Mucosa of gallbladder (tissue), 1 donor: ENCODE data around the gene ANO2. TPM values are rescaled to one million over a fixed set of nuclear protein-coding genes. Genes with fewer than 3 reads are reported as not detected.
"Not testable (repeated sequence)": the region's sequence is repeated elsewhere in the genome, so short reads cannot be mapped to it uniquely, and the experiment has no call there.

Experiments
- DNase-seq: peaks from one replicate; pipeline ENCODE4 v3.0.0-alpha.2; 2020; ENCODE audit warnings: low spot score
- total RNA-seq: library from RNA; stranded (reverse); gene quantifications from one replicate; pipeline ENCODE4 v1.2.1, GENCODE V29; 2021
- donor health status: DM: no; HTN: no; CAD: no.

Gene ANO2
- total RNA-seq, 1 donor from 2014 or later, result 2.5 TPM

- DNase-seq, result not testable (repeated sequence)
Measured at GRCh38 chr12:5818877-5819276, 126.2 kb downstream of the ANO2 start.

DNA sequence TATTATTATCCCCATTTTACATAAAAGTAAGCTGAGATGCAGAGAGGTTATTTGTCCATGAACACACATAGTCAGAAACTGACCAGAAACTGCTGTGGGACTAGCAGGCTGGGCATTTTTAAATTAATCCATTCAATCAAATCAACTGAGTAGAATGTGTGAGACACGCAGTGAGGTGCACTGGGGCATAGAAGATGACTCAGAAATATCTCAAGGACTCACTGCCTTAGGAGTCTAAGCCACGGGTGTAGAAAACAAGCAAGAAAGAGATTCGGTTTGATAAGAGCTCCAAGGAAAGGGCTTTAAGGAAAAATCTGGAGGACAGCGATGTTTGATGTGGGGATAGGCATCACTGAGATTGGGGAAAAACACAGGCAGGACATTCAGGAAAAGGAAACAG is 127.8 kb downstream of the ANO2 start:
- DNase-seq, result no peak

DNA sequence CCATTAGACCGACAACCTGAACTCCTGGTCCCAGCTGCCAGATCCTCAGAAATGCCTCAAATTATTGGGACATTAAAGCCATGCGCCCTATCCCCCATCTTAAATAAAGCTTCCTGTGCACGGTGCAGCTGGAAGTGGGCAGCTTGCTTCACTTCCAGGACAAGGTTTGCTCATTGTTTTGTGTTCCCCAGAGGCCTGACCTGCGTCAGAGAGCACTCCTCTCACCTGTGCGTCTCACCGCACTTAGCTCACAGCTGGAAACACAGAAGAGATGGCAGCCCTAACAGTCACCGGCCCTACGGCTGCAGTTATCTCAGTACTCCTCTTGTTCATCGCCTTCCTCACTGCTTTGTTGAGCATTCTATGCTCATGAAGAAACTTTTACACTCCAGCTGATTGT is 135.5 kb downstream of the ANO2 start:
- DNase-seq, result no peak

GRCh38 chr12:5808981-5809380 is 136.1 kb downstream of the ANO2 start:
- no peak for DNase-seq

DNA sequence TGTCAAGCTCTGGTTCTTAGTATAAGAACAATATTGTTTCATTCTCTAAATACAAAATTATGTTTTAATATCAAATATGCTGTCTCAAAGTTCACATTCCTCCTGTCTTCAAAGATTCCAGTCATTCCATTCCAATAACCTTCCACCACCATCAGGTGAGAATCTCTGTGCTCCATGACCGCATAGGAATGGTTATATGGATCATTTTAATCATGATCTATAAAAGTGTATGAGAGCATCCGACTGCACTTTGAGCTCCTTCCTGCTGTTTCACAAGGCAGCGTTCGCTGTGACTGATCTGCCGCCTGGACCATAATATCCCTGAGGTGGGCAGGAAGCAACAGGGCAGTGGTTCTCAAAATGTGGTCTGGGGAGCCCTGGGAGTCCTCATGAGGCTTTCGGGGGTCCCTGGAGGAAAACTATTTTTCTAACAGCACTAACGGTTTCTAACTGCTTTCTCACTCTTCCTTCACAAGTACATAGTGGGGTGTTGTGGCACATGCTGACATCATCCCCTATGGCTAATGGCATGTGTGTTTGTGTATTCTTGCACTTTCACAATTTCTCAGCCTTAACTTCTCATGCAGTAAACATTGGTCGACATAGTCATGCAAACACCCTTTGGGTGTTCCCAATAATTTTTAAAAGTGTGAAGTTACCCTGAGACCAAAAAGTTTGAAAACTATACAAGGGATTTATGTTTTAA is 137.4 kb downstream of the ANO2 start:
- no peak for DNase-seq

DNA sequence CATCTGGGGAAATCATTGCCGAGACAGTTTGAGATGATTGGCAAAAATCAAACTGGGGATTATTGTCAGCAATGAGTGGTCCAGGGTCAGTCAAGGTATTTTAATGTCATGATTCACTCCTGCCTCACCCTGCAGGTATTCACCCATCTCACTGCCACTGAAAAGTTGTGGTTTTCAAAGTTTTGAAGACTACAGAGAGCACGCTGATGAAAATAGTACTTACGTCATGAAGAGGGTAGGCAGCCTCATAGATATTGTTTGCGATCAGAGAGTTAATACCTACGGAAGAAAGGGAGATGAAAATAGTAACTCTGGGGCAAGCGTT is 138.0 kb downstream of the ANO2 start:
- no peak for DNase-seq

- DNase-seq, result no peak
Measured at GRCh38 chr12:5806371-5807089, 138.5 kb downstream of the ANO2 start.

GRCh38 chr12:5803532-5803931 is 141.5 kb downstream of the ANO2 start:
- no peak for DNase-seq

DNA sequence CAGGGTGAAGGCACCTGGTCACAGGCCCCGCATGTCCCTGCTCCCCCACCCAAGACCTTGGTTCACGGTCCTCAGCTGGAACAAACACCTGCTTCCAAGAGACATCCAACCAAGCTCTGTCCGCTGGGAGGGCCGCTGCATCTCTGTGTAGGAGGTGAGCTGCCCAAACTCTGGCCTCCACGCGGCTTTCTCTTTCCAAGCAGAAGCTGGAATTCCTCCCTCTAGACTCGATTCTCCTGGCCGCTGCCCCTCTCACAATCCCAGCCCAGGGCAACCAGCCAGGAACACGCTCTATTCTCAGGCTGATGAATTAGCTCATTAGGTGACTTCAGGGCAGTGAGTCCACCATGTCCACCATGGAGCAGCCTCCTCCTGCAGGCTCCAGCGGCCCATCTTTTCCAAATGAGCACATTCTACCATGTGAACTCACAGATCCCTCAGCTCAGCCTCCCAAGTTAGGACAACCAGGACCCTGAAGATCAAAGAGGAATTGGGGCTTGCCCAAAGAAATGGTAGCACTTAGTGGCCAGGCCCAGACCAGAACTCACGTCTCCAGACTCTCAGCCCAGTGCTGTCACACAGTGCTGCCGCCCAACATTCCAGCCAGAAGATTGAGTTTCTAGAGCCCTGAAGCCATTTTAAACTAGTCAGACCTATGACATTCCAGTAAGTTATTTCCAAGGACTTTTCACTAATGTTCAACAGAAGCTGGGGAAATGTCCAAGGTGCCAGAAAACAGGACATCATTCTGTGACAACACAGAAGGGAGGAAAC is 146.6 kb downstream of the ANO2 start:
- DNase-seq, result no peak

GRCh38 chr12:5797661-5798060 is 147.4 kb downstream of the ANO2 start:
- no peak for DNase-seq

DNA sequence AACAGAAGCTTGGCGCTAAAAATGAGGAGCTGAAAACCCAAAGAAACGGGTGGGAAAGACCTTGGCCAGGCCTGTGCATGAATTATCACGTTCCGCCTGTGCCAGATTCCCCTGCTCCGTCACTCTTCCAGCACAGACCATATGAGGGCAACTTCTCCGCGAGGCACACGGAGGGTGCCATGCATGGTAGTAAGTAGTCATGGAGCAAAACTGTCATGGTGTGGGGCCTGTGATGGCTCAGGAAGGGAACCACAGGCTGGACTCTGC is 148.2 kb downstream of the ANO2 start:
- DNase-seq, result no peak

- DNase-seq, result peak; percentile 23
Measured at GRCh38 chr12:5796171-5796958, 148.7 kb downstream of the ANO2 start.

- DNase-seq, result no peak
Measured at GRCh38 chr12:5794156-5794555, 150.9 kb downstream of the ANO2 start.

DNA sequence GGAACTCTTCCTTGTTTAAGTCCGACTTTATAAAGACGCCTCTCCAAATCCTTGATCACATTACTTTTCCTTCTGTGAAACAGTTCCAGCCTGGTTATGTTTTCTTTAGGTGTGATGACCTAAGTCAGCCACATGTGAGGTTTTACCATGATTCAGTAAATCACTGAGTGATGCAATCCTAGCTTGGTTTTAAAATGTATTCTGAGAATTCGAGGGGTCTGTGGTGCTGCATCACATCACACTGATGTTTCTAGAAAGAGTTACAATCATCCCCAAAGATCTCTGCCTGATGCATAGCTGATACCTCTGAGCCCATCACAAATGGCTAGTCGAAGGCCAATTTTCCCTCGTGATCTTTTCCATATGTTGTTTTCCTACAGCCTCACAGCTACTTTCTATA is 152.7 kb downstream of the ANO2 start:
- DNase-seq, result no peak

- DNase-seq, result no peak
Measured at GRCh38 chr12:5789469-5789968, 155.5 kb downstream of the ANO2 start.

DNA sequence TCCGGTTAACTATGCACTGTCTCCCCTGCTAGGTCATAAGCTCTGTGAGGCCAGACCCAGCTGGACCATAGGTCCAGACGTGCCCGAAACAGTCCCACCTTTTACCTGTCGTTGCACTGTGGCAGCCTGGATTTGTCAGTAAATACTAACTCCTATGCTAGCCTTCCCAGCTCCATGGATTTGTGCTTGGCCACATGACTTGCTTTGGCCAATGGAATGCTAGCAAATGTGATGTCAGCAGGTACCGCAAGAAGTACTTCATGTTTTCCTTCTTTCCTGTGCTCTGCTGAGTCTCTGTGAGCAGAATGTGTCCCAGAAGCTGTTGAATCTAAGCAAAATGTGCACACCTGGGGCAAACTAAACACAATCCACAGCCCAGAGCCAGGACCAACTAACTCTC is 157.2 kb downstream of the ANO2 start:
- DNase-seq, result no peak

GRCh38 chr12:5785601-5786000 is 159.5 kb downstream of the ANO2 start:
- no peak for DNase-seq

DNA sequence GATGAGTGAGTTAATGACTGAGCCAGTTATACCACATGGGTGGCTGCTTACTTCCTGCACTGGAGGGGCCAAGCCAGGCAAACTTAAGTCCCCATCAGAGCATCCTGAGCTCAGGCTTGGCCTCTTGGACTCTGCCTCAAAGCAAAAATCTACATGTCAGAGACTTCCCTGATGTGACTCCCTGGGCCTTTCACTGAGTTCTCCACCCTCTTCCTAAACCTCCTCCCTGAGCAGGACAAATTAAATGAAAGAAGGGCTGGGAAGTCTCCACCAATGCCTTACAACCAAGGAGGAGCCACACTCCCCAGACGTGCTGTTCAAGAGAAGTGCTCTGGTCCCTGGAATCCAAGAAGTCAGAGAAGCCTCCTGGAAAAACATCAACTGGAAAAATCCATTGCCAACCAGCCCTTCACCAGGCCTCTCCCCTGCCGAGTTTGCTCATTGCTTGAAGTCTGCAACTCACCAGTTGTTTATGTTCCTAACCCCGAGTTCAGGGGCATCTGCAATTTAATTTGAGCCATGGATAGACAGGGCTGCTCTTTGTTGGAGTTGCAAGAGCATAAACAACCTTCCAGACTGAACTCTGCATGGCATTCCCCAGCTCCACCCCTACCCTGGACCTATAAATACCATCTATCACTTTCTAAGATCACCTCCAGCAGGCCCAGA is 160.5 kb downstream of the ANO2 start:
- no peak for DNase-seq

DNA sequence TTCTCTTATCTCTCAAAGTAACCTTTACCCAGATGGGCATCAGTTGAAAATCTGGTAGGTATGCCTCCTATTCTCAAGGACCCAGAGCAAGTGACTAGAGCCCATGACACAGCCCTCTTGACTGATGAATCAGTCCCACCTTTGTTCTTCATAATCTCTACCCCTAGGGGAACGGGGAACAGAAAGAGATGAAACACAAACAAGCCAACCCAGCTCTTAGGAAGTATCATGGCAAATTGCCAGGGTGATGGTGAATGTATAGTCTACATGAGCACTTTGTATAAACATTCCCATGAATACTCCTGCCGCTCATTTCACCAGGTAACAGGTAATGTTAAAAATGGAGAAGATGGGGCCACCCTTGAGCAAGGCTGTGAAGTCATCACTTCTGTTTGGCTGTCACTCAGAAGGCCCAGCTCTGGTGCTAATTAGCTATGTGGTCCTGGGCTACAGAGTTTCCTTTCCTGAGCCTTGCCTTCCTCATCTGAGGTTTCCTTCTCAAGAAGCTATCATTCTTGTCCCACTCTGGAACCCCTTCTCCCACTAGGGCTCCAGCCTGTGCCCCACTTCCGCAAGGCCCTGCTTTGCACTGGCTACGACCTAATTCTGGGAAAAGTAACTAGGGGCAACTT is 161.7 kb downstream of the ANO2 start:
- no peak for DNase-seq

- DNase-seq, result no peak
Measured at GRCh38 chr12:5780536-5780935, 164.5 kb downstream of the ANO2 start.

- DNase-seq, result no peak
Measured at GRCh38 chr12:5779401-5779800, 165.7 kb downstream of the ANO2 start.
